ENCODE data around the gene UBA1. TPM values are rescaled to one million over a fixed set of nuclear protein-coding genes. Genes with fewer than 3 reads are reported as not detected.

The UBA1 gene
- total and polyA plus RNA-seq, 10 of the 15 experiments (the other 5 are each of a cell fraction or from before 2014, with no cell fraction given): 60.4 to 314 (median 216) TPM

DNA sequence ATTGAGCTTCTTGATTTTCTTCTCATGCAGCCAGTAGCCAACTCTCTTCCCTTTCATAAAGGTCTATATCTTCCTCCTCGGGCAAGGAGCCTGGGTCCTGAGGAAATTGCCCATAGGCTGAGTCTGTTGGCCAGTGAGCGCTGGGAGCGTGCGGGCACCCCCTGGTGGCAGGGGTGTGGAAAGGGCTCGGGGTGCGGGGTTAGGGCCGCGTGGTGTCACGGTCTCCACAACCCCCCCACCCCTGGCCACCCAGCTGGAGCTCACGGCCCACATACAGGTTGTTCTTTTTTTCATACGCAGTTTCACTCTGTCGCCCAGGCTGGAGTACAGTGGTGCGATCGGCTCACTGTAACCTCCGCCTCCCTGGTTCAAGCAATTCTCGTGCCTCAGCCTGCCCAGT, 35.5 kb upstream of the UBA1 start:
- Histone ChIP-seq H3K4me3 (no peak overlapping the region), H3K79me2 (ENCODE audit: control insufficient read depth, insufficient read depth, low read length) (peaks cover 13% of the 10 kb centered on the region), H3K4me1 (ENCODE audit: control insufficient read depth, insufficient read depth, low read length) (no peaks in the 10 kb centered on the region), H3K27me3 (replicated peaks in 1 of 2; ENCODE audit: control insufficient read depth in 2 of 2, insufficient read depth in 2 of 2, low read length in 1 of 2) (no peaks in the 10 kb centered on the region), H2AFZ (ENCODE audit: control insufficient read depth, low read depth, low read length) (no peak overlapping the region), H3K27ac (ENCODE audit: control insufficient read depth, insufficient read depth) (no peak overlapping the region), H3K4me2 (ENCODE audit: control insufficient read depth, insufficient read depth) (no peak overlapping the region), H3K36me3 (ENCODE audit: control insufficient read depth in 2 of 2, insufficient read depth in 2 of 2, low read length in 1 of 2) (peaks cover 0 to 3% of the 10 kb centered on the region in 2 experiments; a peak in 3 of 4 replicates), H4K20me1 (ENCODE audit: control insufficient read depth, insufficient read depth) (no peaks in the 10 kb centered on the region), H3K9me3 (replicated peaks; ENCODE audit: control insufficient read depth, insufficient read depth, low read length) (peaks cover 2% of the 10 kb centered on the region; the same call in 1 of the 3 replicates), H3K9ac (ENCODE audit: control insufficient read depth, insufficient read depth, low read length) (no peak overlapping the region)
- 84% methylated on average over 16 of the region's 16 CpGs for WGBS (ENCODE audit: insufficient coverage, insufficient replicate concordance, low lambda C conversion rate, missing lambda C conversion rate)
- in situ Hi-C loops (cut with MboI) (no loop called here), intact Hi-C loops (cut with micrococcal nuclease; ENCODE audit: unreplicated experiment) (no loop called here)
- ChIA-PET RAD21 (ENCODE audit: unreplicated experiment) (no interaction called here), CTCF (no interaction called here), SMC1A (ENCODE audit: uncharacterized antibody, unreplicated experiment) (no interaction called here), POLR2A (no interaction called here)
- FAIRE-seq: no peak
- no TSS peak for BruUV-seq (replicated peaks)
- DNase-seq (ENCODE audit: low read depth, low spot score): no peak
- no peak for ATAC-seq
- no peak for TF ChIP-seq CREB1 (IDR thresholded peaks at IDR 0.05; ENCODE audit: low read depth)
- TF ChIP-seq ESRRA (IDR thresholded peaks at IDR 0.05; ENCODE audit: low read length): no peak
- no peak for TF ChIP-seq ZNF622 (IDR thresholded peaks at IDR 0.05)
- TF ChIP-seq SMAD5 (IDR thresholded peaks at IDR 0.05; ENCODE audit: low read depth): no peak
- TF ChIP-seq STAT3 (IDR thresholded peaks at IDR 0.05; ENCODE audit: low read depth, low read length): no peak
- TF ChIP-seq CEBPZ (IDR thresholded peaks at IDR 0.05; ENCODE audit: low read depth, low read length): no peak
- TF ChIP-seq YBX1 (IDR thresholded peaks at IDR 0.05): no peak
- TF ChIP-seq IRF5 (IDR thresholded peaks at IDR 0.05; ENCODE audit: borderline replicate concordance): no peak
- no peak for TF ChIP-seq BRCA1 (IDR thresholded peaks at IDR 0.05; ENCODE audit: low read depth, low read length)
- TF ChIP-seq RAD51 (IDR thresholded peaks at IDR 0.05): no peak
- TF ChIP-seq NFYB (IDR thresholded peaks at IDR 0.05; ENCODE audit: insufficient read depth, low read depth, low read length): no peak
- TF ChIP-seq IKZF1 (conservative IDR thresholded peaks at IDR 0.05): no peak
- TF ChIP-seq, protein P1, sequence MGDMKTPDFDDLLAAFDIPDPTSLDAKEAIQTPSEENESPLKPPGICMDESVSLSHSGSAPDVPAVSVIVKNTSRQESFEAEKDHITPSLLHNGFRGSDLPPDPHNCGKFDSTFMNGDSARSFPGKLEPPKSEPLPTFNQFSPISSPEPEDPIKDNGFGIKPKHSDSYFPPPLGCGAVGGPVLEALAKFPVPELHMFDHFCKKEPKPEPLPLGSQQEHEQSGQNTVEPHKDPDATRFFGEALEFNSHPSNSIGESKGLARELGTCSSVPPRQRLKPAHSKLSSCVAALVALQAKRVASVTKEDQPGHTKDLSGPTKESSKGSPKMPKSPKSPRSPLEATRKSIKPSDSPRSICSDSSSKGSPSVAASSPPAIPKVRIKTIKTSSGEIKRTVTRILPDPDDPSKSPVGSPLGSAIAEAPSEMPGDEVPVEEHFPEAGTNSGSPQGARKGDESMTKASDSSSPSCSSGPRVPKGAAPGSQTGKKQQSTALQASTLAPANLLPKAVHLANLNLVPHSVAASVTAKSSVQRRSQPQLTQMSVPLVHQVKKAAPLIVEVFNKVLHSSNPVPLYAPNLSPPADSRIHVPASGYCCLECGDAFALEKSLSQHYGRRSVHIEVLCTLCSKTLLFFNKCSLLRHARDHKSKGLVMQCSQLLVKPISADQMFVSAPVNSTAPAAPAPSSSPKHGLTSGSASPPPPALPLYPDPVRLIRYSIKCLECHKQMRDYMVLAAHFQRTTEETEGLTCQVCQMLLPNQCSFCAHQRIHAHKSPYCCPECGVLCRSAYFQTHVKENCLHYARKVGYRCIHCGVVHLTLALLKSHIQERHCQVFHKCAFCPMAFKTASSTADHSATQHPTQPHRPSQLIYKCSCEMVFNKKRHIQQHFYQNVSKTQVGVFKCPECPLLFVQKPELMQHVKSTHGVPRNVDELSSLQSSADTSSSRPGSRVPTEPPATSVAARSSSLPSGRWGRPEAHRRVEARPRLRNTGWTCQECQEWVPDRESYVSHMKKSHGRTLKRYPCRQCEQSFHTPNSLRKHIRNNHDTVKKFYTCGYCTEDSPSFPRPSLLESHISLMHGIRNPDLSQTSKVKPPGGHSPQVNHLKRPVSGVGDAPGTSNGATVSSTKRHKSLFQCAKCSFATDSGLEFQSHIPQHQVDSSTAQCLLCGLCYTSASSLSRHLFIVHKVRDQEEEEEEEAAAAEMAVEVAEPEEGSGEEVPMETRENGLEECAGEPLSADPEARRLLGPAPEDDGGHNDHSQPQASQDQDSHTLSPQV (IDR thresholded peaks at IDR 0.05): no peak
- TF ChIP-seq EZH2 (IDR thresholded peaks at IDR 0.05; ENCODE audit: borderline replicate concordance, control insufficient read depth, low read depth, low read length): no peak
- no peak for TF ChIP-seq PML (IDR thresholded peaks at IDR 0.05; ENCODE audit: low read length)
- TF ChIP-seq DPF2 (IDR thresholded peaks at IDR 0.05): no peak
- TF ChIP-seq SIN3A (IDR thresholded peaks at IDR 0.05; ENCODE audit: low read depth, low read length): no peak
- TF ChIP-seq FOXK2 (IDR thresholded peaks at IDR 0.05): no peak
- TF ChIP-seq NR2C2 (IDR thresholded peaks at IDR 0.05; ENCODE audit: borderline replicate concordance, control insufficient read depth, insufficient read length, low read depth): no peak

All from GM12878 (cell line).